Keratinocyte (primary cell): Measurements from ENCODE around the gene MYO1C. TPM values are rescaled to one million over a fixed set of nuclear protein-coding genes. Genes with fewer than 3 reads are reported as not detected.

Experiments
- DNase-seq: peaks from one replicate; pipeline ENCODE4 v3.0.0-alpha.2; 2011; ENCODE audit warnings: low read depth, missing footprints, low spot score
- FAIRE-seq: peaks from 2 replicates; lab custom pipeline; 2011; peaks lifted over from hg19 to GRCh38; lab: Jason Lieb, UNC
- H2AFZ ChIP-seq: 2 replicates; pipeline ENCODE4 v1.6.0; 2012; ENCODE audit warnings: low read length, control low read depth, inconsistent platforms; ENCODE audit not compliant: control insufficient read depth
- H3K27ac ChIP-seq: 2 replicates; pipeline ENCODE4 v1.5.1; 2011; ENCODE audit warnings: low read length; ENCODE audit not compliant: control insufficient read depth, insufficient read depth
- H3K27me3 ChIP-seq: 3 replicates; pipeline ENCODE4 v1.6.0; 2011; ENCODE audit warnings: low read length; ENCODE audit not compliant: control insufficient read depth, insufficient read depth; ENCODE audit errors: extremely low read depth
- H3K36me3 ChIP-seq, 2 experiments: 2 replicates in 1 of 2; 3 replicates in 1 of 2; pipeline ENCODE4 v1.5.1; 2011; ENCODE audit warnings: low read length in 2 of 2, mild to moderate bottlenecking in 1 of 2; ENCODE audit not compliant: control insufficient read depth in 2 of 2, insufficient read depth in 2 of 2; ENCODE audit errors: extremely low read depth in 1 of 2
- H3K4me1 ChIP-seq: 3 replicates; pipeline ENCODE4 v1.5.1; 2011; ENCODE audit warnings: low read length; ENCODE audit not compliant: control insufficient read depth, insufficient read depth; ENCODE audit errors: extremely low read depth
- H3K4me2 ChIP-seq: 3 replicates; pipeline ENCODE4 v1.6.0; 2011; ENCODE audit warnings: low read depth, low read length; ENCODE audit not compliant: control insufficient read depth, insufficient read depth; ENCODE audit errors: extremely low read depth
- H3K4me3 ChIP-seq, 3 experiments: fragments of 200-600 bp in 1 of 3; sonication (generic) in 1 of 3; 2 replicates in 2 of 3; 3 replicates in 1 of 3; pipeline ENCODE4 v1.5.1; 2011 to 2016; ENCODE audit warnings: low read length in 3 of 3, mild to moderate bottlenecking in 3 of 3, control low read depth in 2 of 3, inconsistent platforms in 1 of 3, low read depth in 1 of 3, mixed read lengths in 1 of 3, mixed run types in 1 of 3, moderate library complexity in 1 of 3; ENCODE audit not compliant: control insufficient read depth in 2 of 3, insufficient read depth in 2 of 3; ENCODE audit errors: extremely low read depth in 1 of 3
- H3K79me2 ChIP-seq: 2 replicates; pipeline ENCODE4 v1.6.0; 2012; ENCODE audit warnings: low read length; ENCODE audit not compliant: control insufficient read depth, insufficient read depth
- H3K9ac ChIP-seq: 3 replicates; pipeline ENCODE4 v1.6.0; 2011; ENCODE audit warnings: low read length; ENCODE audit not compliant: control insufficient read depth, insufficient read depth; ENCODE audit errors: extremely low read depth
- H3K9me1 ChIP-seq: 3 replicates; pipeline ENCODE4 v1.6.0; 2011; ENCODE audit warnings: low read length; ENCODE audit not compliant: control insufficient read depth, insufficient read depth; ENCODE audit errors: extremely low read depth
- H3K9me3 ChIP-seq: 2 replicates; pipeline ENCODE4 v1.5.1; 2012; ENCODE audit warnings: low read depth, low read length; ENCODE audit not compliant: control insufficient read depth
- H4K20me1 ChIP-seq: 3 replicates; pipeline ENCODE4 v1.6.0; 2011; ENCODE audit warnings: low read length; ENCODE audit not compliant: control insufficient read depth, insufficient read depth; ENCODE audit errors: extremely low read depth
- CTCF ChIP-seq, 3 experiments: IDR thresholded peaks in 1 of 3; conservative IDR thresholded peaks in 1 of 3; optimal IDR thresholded peaks in 1 of 3; 2 replicates in 2 of 3; 3 replicates in 1 of 3; pipeline versions ENCODE3 to v1.5.1; 2011; ENCODE audit warnings: low read length in 3 of 3, mild to moderate bottlenecking in 3 of 3, moderate library complexity in 2 of 3, control low read depth in 1 of 3, inconsistent platforms in 1 of 3; ENCODE audit not compliant: insufficient read depth in 2 of 3; ENCODE audit errors: extremely low read depth in 1 of 3
- EZH2 ChIP-seq: IDR thresholded peaks from one replicate; pipeline ENCODE4 v1.6.1; 2012; ENCODE audit warnings: inconsistent platforms, mild to moderate bottlenecking, low read length, moderate library complexity
- dilution Hi-C: fragments of 300-500 bp; cut with MboI; formaldehyde crosslinking; loops from one replicate; pipeline ENCODE4 v1.7.0; 2020; ENCODE audit warnings: low sequenced_read_pairs; ENCODE audit not compliant: extremely low pct_ligation_motif_present
- polyA plus RNA-seq, 5 experiments: library from polyadenylated mRNA; depleted of rRNA in 3 of 5; stranded (reverse) in 3 of 5; stranded (forward) in 1 of 5; unstranded in 1 of 5; fragments of >200 nt; gene quantifications; 1 replicate in 1 of 5; 2 replicates in 3 of 5; 3 replicates in 1 of 5; pipeline versions ENCODE4 v1.2.1 to v1.2.3, GENCODE V29; 2011 to 2012; ENCODE audit warnings: missing spikeins in 2 of 5, low read depth in 1 of 5, low replicate concordance in 1 of 5

Gene MYO1C
- polyA plus RNA-seq, 1 donor (not counting 4 experiments of a cell fraction or from before 2014, with no cell fraction given) = 101 TPM

- Histone ChIP-seq H4K20me1 (no peaks in the 10 kb centered on the region), H3K9me3 (no peaks in the 10 kb centered on the region), H3K36me3 (peaks cover 10 to 14% of the 10 kb centered on the region in 2 experiments), H3K9ac (no peak overlapping the region), H2AFZ (no peak overlapping the region), H3K4me3 (no peak overlapping the region), H3K9me1 (no peaks in the 10 kb centered on the region), H3K27me3 (no peaks in the 10 kb centered on the region), H3K79me2 (no peaks in the 10 kb centered on the region), H3K4me1 (peaks cover 11% of the 10 kb centered on the region), H3K4me2 (no peak overlapping the region), H3K27ac (no peak overlapping the region)
- DNase-seq = no peak
- no peak for FAIRE-seq
- dilution Hi-C loops = no loop called here
- TF ChIP-seq EZH2 = no peak
- TF ChIP-seq CTCF (optimal IDR thresholded peaks at IDR 0.05 in 1 of 3, IDR thresholded peaks at IDR 0.05 in 1 of 3, conservative IDR thresholded peaks at IDR 0.05 in 1 of 3; ENCODE audit: extremely low read depth in 1 of 3, insufficient read depth in 2 of 3, low read length in 3 of 3) = no peak
These were observed 31.1 kb downstream of the MYO1C start for GRCh38 chr17:1461198-1461944.

- TF ChIP-seq CTCF (optimal IDR thresholded peaks at IDR 0.05 in 1 of 3, IDR thresholded peaks at IDR 0.05 in 1 of 3, conservative IDR thresholded peaks at IDR 0.05 in 1 of 3; ENCODE audit: extremely low read depth in 1 of 3, insufficient read depth in 2 of 3, low read length in 3 of 3) = no peak
- TF ChIP-seq EZH2 = no peak
- Histone ChIP-seq H3K36me3 (peaks cover 6% of the 10 kb centered on the region in 2 experiments), H3K9me3 (no peaks in the 10 kb centered on the region), H3K79me2 (peaks cover 7% of the 10 kb centered on the region), H2AFZ (no peak overlapping the region), H3K9me1 (no peaks in the 10 kb centered on the region), H3K4me3 (no peak overlapping the region), H3K9ac (no peak overlapping the region), H3K27ac (no peak overlapping the region), H3K4me2 (no peak overlapping the region), H4K20me1 (no peaks in the 10 kb centered on the region), H3K4me1 (peaks cover 11% of the 10 kb centered on the region), H3K27me3 (no peaks in the 10 kb centered on the region)
- FAIRE-seq (peak; percentile 41), DNase-seq (no peak)
- dilution Hi-C loops = no loop called here
These were observed 32.3 kb downstream of the MYO1C start for GRCh38 chr17:1460233-1460632.
